HG03432 (cell line): ENCODE data around the gene ATOH8.
"Not testable (repeated sequence)": the region's sequence is repeated elsewhere in the genome, so short reads cannot be mapped to it uniquely, and the experiment has no call there.

Experiments used
- ATAC-seq: cut with Tn5 transposase; IDR thresholded peaks from one replicate; pipeline ENCODE4 v1.9.1; 2021; ENCODE audit warnings: mild to moderate bottlenecking, moderate library complexity; ENCODE audit not compliant: unreplicated experiment

ATOH8 gene, protein sequence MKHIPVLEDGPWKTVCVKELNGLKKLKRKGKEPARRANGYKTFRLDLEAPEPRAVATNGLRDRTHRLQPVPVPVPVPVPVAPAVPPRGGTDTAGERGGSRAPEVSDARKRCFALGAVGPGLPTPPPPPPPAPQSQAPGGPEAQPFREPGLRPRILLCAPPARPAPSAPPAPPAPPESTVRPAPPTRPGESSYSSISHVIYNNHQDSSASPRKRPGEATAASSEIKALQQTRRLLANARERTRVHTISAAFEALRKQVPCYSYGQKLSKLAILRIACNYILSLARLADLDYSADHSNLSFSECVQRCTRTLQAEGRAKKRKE

GRCh38 chr2:85753525-85754312 is at the start of gene ATOH8:
Gene ATOH8, plus strand, starts transcription at chr2:85753991. Its CDS starts 199 bp downstream, at chr2:85754190.
- peak; percentile 44 for ATAC-seq

GRCh38 chr2:85704038-85704437 is 49.8 kb upstream of the ATOH8 start:
- no peak for ATAC-seq

GRCh38 chr2:85704800-85705679 is 48.8 kb upstream of the ATOH8 start:
- ATAC-seq, result peak; percentile 76

DNA sequence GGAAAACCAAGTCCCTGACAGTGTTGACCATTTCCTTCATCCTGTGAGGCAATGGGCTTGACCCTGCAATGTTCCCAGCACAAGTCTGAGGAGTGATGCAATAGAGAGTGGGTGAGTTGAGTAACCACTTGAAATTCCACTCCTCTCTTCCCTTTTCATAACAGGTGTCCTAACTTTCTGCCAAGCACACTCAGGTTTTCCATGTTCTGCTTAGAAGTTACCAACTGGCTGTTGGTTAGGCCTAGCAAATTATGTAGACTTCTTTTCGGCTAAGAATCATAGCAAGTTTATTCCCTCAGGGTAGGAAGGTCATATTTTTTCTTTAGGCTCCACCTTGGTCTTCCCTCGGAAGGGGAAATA is 48.1 kb upstream of the ATOH8 start:
- no peak for ATAC-seq

GRCh38 chr2:85706063-85706462 is 47.7 kb upstream of the ATOH8 start:
- ATAC-seq, result no peak

- no peak for ATAC-seq
Observed at GRCh38 chr2:85706599-85707296, 47.0 kb upstream of the ATOH8 start.

GRCh38 chr2:85707304-85707703 is 46.5 kb upstream of the ATOH8 start:
- ATAC-seq, result peak; percentile 53

- ATAC-seq, result no peak
Observed at GRCh38 chr2:85708641-85709040, 45.1 kb upstream of the ATOH8 start.

DNA sequence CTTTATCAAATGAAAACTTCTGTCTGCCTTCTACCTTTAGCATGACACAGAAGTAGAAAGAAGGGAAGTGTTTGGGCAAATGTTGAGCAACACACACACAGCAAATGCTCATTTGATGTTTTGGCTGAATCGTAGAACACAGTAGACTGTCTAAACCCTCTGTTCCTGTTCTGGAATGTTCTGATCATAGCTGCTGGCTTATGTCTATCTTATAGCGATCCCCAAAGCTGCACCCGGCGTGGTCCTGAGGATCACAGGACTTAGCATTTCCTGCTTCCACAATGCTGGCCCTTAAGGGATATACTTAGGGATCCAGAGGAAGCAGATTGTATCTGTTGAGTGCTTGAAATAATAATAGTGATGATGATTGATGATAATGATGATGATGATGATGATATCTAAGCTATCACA is 44.4 kb upstream of the ATOH8 start:
- no peak for ATAC-seq

GRCh38 chr2:85710687-85711577 is 42.9 kb upstream of the ATOH8 start:
- no peak for ATAC-seq

DNA sequence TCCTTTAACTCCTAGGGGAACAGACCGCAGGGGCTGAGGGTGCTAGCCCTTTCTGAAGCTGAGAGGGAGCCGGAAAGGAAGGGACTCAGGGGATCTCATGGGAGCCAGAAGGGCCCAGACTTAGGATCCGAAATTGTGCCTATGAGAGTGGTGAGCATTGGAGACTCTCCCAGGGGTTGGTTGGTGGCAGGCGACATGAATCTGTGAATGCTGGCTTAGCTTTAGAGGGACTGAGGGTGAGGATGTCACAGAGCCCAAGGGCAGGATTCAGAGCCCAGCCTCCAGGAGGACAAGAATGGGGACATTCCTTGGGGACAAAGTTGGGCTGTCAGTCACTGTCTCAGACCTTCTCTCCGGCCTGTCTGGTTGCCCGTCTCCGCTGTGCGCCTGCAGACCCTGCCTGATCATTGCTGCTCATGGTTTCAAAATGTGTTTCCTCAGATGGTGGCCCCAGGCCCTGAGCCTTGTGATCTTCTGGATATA is 42.2 kb upstream of the ATOH8 start:
- ATAC-seq, result no peak

DNA sequence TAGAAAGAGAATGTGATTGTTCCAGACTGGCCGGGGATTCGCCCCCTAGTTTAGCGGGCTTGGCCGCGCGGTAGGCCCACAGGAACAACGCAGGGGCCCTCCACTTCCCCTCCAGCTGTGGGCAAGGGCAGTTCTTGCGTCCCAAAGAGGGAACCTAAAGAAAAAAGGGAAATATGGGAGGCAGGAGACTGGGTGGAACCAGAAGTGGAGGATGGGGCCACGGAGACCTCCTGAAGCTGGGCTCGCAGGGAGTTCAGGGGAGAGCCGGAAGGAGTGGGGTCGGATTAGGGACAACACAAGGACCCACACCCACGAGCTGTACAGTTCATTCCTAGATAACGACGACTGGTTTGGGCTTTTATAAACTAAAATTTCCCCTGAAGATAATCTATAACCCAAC is 41.5 kb upstream of the ATOH8 start:
- no peak for ATAC-seq

- no peak for ATAC-seq
Observed at GRCh38 chr2:85712849-85713612, 40.8 kb upstream of the ATOH8 start.

- no peak for ATAC-seq
Observed at GRCh38 chr2:85713836-85714235, 40.0 kb upstream of the ATOH8 start.

DNA sequence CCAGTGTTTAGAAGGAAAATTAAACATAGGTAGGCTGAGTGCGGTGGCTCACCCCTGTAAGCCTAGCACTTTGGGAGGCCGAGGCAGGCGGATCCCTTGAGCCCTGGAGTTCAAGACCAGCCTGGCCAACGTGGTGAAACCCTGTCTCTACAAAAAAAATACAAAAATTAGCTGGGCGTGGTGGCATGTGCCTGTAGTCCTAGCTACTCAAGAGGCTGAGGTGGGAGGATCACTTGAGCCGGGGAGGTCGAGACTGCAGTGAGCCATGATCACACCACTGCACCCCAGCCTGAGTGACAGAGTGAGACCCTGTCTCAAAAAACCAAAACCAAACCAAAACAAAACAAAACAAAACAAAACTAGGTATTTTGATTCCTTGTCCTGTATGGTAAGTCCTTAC is 39.4 kb upstream of the ATOH8 start:
- ATAC-seq, result not testable (repeated sequence)

GRCh38 chr2:85714841-85715240 is 39.0 kb upstream of the ATOH8 start:
- no peak for ATAC-seq

DNA sequence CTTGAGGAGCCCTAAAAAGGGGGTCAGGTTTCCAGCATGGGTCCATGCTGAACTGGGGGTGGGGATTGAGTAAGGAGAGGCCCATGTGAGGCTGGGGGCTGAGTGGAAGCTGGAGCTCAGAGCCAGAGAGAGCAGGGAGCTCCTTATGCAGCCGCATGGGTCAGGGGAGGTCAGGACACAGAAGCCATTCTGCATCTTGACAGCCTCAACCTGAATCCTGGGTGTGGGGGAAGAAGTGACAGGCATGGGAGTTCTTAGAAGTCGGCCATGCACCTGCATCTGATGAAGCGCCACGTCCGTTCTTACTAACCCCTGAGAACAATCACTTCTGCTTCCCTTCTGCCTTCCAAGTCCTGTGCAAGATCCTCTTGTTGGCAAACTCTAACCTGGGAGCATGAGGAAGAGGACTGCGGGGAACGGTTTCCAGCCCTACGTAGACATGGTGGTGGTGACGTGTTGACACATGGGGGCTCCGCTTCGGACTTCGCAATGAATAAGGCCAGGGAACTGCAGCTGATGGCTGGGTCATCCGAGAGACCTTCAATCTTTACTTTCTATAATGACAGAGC is 37.4 kb upstream of the ATOH8 start:
- no peak for ATAC-seq

DNA sequence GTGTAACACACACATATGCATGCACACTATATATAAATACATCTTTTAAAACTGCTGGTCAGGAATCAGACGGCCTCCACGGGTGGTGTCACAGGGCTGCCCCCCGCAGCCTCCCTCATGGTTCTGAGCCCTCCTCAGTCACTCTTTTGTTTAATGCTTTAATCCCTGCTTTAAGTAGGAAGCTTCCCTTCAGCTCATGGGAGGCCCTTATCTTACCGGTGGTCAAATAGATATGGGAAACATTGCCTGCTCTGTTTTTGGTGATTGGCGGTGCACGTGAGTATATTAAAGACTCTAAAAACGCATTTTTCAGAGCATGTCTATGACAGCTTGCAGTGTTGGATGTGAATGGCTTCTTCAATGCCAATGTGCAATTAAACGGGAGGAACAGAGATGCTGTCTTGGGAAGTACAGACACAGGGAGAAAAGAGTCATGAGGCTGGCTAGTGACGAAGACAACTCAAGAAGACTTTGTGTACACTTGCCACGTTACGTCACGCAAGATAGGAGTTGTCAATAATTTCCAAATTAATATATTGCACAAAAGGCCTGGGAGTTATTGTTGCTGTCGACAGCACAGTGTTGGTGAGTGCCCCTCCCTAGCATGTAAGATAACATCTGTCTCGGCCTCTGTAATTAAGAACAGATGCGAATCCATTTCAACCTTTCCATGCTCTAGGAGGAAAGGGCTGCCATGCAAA is 36.3 kb upstream of the ATOH8 start:
- no peak for ATAC-seq
